Endometrium (tissue), 2 donors: ENCODE results near the gene S100A10.

Experiments used
- FAIRE-seq: peaks from 2 replicates; lab custom pipeline; 2012; peaks lifted over from hg19 to GRCh38; lab: Jason Lieb, UNC
- donor health status: control.
- donor health status: control.

Gene S100A10

GRCh38 chr1:151935894-151936602 lies 57.6 kb downstream of the S100A10 start:
- no peak for FAIRE-seq

GRCh38 chr1:151935154-151935553 lies 58.5 kb downstream of the S100A10 start:
- FAIRE-seq: no peak

- FAIRE-seq: no peak
Observed at GRCh38 chr1:151934048-151934493, 59.6 kb downstream of the S100A10 start.
